ENCODE results near the gene CIC. TPM values are rescaled to one million over a fixed set of nuclear protein-coding genes. Genes with fewer than 3 reads are reported as not detected.

CIC gene
- total RNA-seq, 2 experiments from 2014 or later, result 60.7 to 65.6 TPM

DNA sequence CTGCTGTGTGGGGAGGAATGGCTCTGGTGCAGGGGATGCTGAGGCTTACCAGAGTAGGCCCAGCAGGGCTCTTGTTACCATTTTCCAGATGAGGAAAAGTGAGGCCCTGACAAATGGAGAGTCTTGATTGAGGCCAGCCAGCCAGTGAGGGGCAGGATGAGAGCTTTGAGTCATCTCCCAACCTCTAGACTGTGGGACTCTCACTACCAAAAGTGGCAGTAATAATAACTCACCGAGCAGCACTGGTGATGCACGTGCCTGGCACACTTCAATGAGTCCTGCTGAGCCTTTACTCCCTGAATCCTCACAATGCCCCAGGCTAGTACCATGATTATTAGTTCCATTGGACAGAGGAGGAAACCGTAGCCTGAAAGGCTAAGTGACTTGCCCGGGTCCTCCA lies 7.8 kb downstream of the CIC start:
- Mint-ChIP-seq H3K36me3 (ENCODE audit: low read depth) (peaks cover 12% of the 10 kb centered on the region), H3K27ac (no peak overlapping the region), H3K4me1 (ENCODE audit: low read depth) (peaks cover 44% of the 10 kb centered on the region), H3K27me3 (no peaks in the 10 kb centered on the region), H3K9me3 (no peaks in the 10 kb centered on the region), H3K4me3 (no peak overlapping the region)
- ATAC-seq (peak; percentile 13), DNase-seq (peak; percentile 56)
- TF ChIP-seq, protein P1, sequence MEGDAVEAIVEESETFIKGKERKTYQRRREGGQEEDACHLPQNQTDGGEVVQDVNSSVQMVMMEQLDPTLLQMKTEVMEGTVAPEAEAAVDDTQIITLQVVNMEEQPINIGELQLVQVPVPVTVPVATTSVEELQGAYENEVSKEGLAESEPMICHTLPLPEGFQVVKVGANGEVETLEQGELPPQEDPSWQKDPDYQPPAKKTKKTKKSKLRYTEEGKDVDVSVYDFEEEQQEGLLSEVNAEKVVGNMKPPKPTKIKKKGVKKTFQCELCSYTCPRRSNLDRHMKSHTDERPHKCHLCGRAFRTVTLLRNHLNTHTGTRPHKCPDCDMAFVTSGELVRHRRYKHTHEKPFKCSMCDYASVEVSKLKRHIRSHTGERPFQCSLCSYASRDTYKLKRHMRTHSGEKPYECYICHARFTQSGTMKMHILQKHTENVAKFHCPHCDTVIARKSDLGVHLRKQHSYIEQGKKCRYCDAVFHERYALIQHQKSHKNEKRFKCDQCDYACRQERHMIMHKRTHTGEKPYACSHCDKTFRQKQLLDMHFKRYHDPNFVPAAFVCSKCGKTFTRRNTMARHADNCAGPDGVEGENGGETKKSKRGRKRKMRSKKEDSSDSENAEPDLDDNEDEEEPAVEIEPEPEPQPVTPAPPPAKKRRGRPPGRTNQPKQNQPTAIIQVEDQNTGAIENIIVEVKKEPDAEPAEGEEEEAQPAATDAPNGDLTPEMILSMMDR (IDR thresholded peaks at IDR 0.05), result no peak
- POLR2A ChIA-PET, result interaction anchor here (1.6 to 7.5 kb wide), 2 partner anchors 22 to 31 kb away, joined by 5 to 119 read pairs; partner anchors contain the start of genes ERF and GSK3A
- intact Hi-C loops (cut with micrococcal nuclease), result no loop called here
- CTCF ChIA-PET, result interaction anchor here (1.3 to 6.7 kb wide), 4 partner anchors 20 to 168 kb away, joined by 3 to 107 read pairs (median 16); partner anchors contain the start of gene GSK3A

GRCh38 chr19:42277821-42278451 lies 8.9 kb downstream of the CIC start:
- peaks cover 44% of the 10 kb centered on the region for H3K4me1 Mint-ChIP-seq (ENCODE audit: low read depth)
- no peak overlapping the region for H3K4me3 Mint-ChIP-seq
- intact Hi-C loops (cut with micrococcal nuclease), result no loop called here
- CTCF ChIA-PET, result interaction anchor here (0.6 to 6.7 kb wide), 7 partner anchors 17 to 169 kb away, joined by 3 to 107 read pairs (median 8); partner anchors contain the start of gene GSK3A
- H3K36me3 Mint-ChIP-seq (ENCODE audit: low read depth), result peaks cover 12% of the 10 kb centered on the region
- H3K27ac Mint-ChIP-seq, result peak overlapping the region; percentile 41
- DNase-seq (no peak), ATAC-seq (no peak)
- H3K9me3 Mint-ChIP-seq, result no peaks in the 10 kb centered on the region
- POLR2A ChIA-PET, result interaction anchor here (1.0 to 7.5 kb wide), 4 partner anchors 14 to 32 kb away, joined by 3 to 119 read pairs (median 4); partner anchors contain the start of genes ERF and GSK3A
- no peaks in the 10 kb centered on the region for H3K27me3 Mint-ChIP-seq
- TF ChIP-seq, protein P1 (IDR thresholded peaks at IDR 0.05), result no peak

DNA sequence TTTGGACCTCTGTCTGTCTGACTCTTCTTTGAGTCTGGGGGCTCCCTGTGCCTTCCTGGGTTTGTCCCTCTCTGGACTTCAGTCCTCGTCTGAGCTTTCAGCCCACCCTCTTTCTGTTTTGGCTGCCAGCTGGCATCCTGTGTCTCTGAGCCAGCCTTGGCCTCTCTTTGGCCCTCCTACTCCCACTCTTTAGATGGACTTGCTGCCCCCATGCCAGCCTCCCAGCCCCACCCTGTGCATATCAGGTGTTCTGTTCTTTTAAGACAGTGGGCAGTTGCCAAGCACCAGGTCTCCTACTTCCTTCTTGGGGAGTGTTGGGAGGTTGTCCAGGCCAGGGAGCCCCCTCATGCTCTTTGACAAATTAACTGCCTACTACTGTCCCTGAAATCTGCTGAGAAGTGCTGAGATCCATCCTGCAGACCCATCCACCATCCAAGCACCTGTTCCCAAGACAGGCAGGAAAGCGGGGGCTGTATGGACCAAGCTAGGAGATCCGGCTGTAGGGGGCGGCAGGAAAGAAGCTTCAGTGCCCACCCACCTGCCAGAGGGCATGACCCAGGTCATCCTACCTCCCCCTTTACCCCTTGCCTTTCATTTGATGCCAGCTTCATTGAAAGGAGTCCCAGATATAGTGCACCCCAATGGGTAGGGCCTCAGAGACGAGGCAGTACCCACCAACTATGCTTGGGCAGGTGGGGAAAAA lies 9.6 kb downstream of the CIC start:
- ATAC-seq, result no peak
- DNase-seq, result no peak
- ChIA-PET CTCF (interaction anchor here (0.6 to 6.7 kb wide), 23 partner anchors 8 to 170 kb away, joined by 3 to 107 read pairs (median 5); partner anchors contain the start of genes ERF, GSK3A, POU2F2 and ZNF526), POLR2A (interaction anchor here (1.5 to 7.5 kb wide), 5 partner anchors 8 to 44 kb away, joined by 3 to 119 read pairs (median 11); partner anchors contain the start of genes ERF and GSK3A)
- TF ChIP-seq, protein P1 (IDR thresholded peaks at IDR 0.05), result no peak
- intact Hi-C loops (cut with micrococcal nuclease), result no loop called here
- Mint-ChIP-seq H3K27ac (peak overlapping the region; percentile 94), H3K4me3 (no peak overlapping the region), H3K27me3 (no peaks in the 10 kb centered on the region), H3K36me3 (ENCODE audit: low read depth) (peaks cover 6% of the 10 kb centered on the region), H3K9me3 (no peaks in the 10 kb centered on the region), H3K4me1 (ENCODE audit: low read depth) (peaks cover 44% of the 10 kb centered on the region)

DNA sequence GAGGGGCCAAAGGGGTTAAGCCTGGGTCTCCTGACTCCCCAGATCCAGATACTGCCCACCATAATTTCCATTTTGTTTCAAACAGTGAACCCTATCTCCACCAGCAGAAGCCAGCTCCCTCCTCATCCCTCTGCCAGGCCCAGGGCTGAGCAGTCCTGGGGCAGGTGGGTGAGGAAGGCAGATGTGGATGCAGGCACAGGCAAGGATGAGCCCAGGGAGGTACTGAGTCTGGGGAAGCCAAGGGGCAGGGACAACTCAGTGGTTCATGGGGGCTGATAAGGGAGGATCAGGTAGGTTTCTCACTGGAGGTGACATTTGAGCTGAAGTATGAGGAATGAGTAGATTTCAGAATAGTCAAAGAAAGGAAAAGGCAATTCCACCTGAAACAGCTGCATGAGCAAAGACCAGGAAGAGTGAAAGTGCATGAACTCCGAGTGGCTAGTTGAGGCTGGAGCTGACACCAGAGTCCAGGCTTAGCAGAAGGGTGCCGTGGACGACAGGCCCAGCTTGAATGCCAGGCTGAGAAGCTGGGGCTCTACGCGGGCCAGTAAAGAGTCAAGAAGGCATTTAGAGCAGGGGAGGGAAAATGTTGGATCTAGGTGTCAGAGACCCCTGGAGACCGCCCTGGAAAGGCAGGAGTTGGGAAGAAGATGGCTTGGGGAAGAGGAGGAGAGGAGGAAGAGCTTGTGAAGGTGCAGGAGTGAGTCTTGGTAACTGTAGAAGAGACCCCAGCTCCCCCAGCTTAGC lies 10.3 kb downstream of the CIC start:
- TF ChIP-seq, protein P1 (IDR thresholded peaks at IDR 0.05), result no peak
- DNase-seq (peak; percentile 27), ATAC-seq (no peak)
- intact Hi-C loops (cut with micrococcal nuclease), result no loop called here
- CTCF ChIA-PET, result interaction anchor here (0.8 to 6.7 kb wide), 35 partner anchors 8 to 171 kb away, joined by 3 to 107 read pairs (median 5); partner anchors contain the start of genes ERF, GSK3A, POU2F2 and ZNF526
- peaks cover 6% of the 10 kb centered on the region for H3K36me3 Mint-ChIP-seq (ENCODE audit: low read depth)
- H3K27ac Mint-ChIP-seq, result peak overlapping the region; percentile 94
- POLR2A ChIA-PET, result interaction anchor here (0.7 to 7.5 kb wide), 10 partner anchors 8 to 419 kb away, joined by 3 to 119 read pairs (median 4); partner anchors contain the start of genes ERF, GSK3A and RPS19
- H3K4me3 Mint-ChIP-seq, result no peak overlapping the region
- H3K9me3 Mint-ChIP-seq, result no peaks in the 10 kb centered on the region
- H3K27me3 Mint-ChIP-seq, result no peaks in the 10 kb centered on the region
- peaks cover 44% of the 10 kb centered on the region for H3K4me1 Mint-ChIP-seq (ENCODE audit: low read depth)

Measured in activated CD8-positive, alpha-beta T cell treated with anti-CD3 and anti-CD28 coated beads for 36 hours (primary cell).